Vagina (tissue), 2 donors: ENCODE results near the gene PTP4A1. TPM values are rescaled to one million over a fixed set of nuclear protein-coding genes. Genes with fewer than 3 reads are reported as not detected.

Experiments
- DNase-seq, 2 donors: peaks; one replicate each; pipeline ENCODE4 v3.0.0-alpha.2; 2017; ENCODE audit errors: extremely low spot score in 2 of 2
- H3K27ac ChIP-seq: fragments of 200-600 bp; sonication (generic); one replicate; pipeline ENCODE4 v1.5.1; 2019
- H3K27me3 ChIP-seq: fragments of 200-600 bp; sonication (generic); one replicate; pipeline ENCODE4 v1.5.1; 2019
- H3K36me3 ChIP-seq, 2 donors: fragments of 200-600 bp; sonication (generic); one replicate each; pipeline ENCODE4 v1.5.1; 2017 to 2019
- H3K4me1 ChIP-seq: fragments of 200-600 bp; sonication (generic); one replicate; pipeline ENCODE4 v1.5.1; 2019
- H3K4me3 ChIP-seq, 2 donors: fragments of 200-600 bp; sonication (generic); 1 replicate in 1 of 2; 2 replicates in 1 of 2; pipeline ENCODE4 v1.5.1; 2016 to 2019
- H3K9me3 ChIP-seq: fragments of 200-600 bp; sonication (generic); one replicate; pipeline ENCODE4 v1.5.1; 2019
- POLR2A ChIP-seq, 2 donors: fragments of 450-650 bp; IDR thresholded peaks; one replicate each; pipeline ENCODE4 v1.6.1; 2017; ENCODE audit warnings: antibody characterized with exemption in 2 of 2, mild to moderate bottlenecking in 2 of 2, moderate library complexity in 2 of 2
- POLR2AphosphoS5 ChIP-seq, 2 donors: sonication (generic); formaldehyde crosslinking; IDR thresholded peaks; one replicate each; pipeline ENCODE4 v1.9.0; 2017; ENCODE audit warnings: antibody characterized with exemption in 2 of 2, mild to moderate bottlenecking in 2 of 2, low read depth in 1 of 2; ENCODE audit not compliant: insufficient read depth in 1 of 2
- intact Hi-C: fragments of 100-400 bp; cut with DNase I; formaldehyde crosslinking; loops from one replicate; pipeline ENCODE4 v1.15.1; 2023
- small RNA-seq: library from RNA; depleted of rRNA; stranded (forward); fragments of <200 nt; gene quantifications from one replicate; pipeline ENCODE3, GENCODE V24; 2016
- total RNA-seq: library from RNA; depleted of rRNA; stranded (reverse); fragments of >200 nt; gene quantifications from one replicate; pipeline ENCODE4 v1.2.3, GENCODE V29; 2016
- TF ChIP-seq, protein P1 (sequence below), 3 experiments: fragments of 450-650 bp in 2 of 3; fragments of 200-600 bp in 1 of 3; sonication (generic) in 1 of 3; IDR thresholded peaks; one replicate each; pipeline ENCODE4 v1.5.1; 2017 to 2019; ENCODE audit warnings: antibody characterized with exemption in 3 of 3, mild to moderate bottlenecking in 2 of 3, moderate library complexity in 2 of 3

Gene PTP4A1
- total RNA-seq, 1 donor from 2014 or later = 29.5 TPM

DNA sequence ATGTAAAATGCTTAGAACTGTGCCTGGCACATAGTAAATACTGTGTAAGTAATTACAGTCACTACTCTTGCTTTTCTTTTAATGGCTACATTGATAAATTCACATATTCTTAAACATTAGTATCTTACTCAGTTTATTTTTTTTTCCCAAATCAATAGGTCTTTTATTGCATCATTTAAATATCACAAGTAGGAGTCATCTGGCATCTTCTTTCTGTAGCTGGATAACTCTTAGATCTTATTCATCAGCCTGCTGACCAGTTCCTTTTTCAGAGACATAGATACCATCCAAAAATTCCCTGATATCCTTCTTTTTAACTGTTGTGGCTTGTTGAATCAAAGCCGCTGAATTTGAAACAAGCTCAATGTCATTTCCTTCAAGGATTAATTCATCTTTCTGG, 43.3 kb downstream of the PTP4A1 start:
- Histone ChIP-seq H3K4me1 (no peaks in the 10 kb centered on the region), H3K27me3 (no peaks in the 10 kb centered on the region), H3K27ac (no peak overlapping the region), H3K4me3 (no peak overlapping the region), H3K9me3 (no peaks in the 10 kb centered on the region), H3K36me3 (no peaks in the 10 kb centered on the region)
- DNase-seq = no peak
- intact Hi-C loops = no loop called here
- no peak for TF ChIP-seq POLR2A (IDR thresholded peaks at IDR 0.05)
- TF ChIP-seq, protein P1, sequence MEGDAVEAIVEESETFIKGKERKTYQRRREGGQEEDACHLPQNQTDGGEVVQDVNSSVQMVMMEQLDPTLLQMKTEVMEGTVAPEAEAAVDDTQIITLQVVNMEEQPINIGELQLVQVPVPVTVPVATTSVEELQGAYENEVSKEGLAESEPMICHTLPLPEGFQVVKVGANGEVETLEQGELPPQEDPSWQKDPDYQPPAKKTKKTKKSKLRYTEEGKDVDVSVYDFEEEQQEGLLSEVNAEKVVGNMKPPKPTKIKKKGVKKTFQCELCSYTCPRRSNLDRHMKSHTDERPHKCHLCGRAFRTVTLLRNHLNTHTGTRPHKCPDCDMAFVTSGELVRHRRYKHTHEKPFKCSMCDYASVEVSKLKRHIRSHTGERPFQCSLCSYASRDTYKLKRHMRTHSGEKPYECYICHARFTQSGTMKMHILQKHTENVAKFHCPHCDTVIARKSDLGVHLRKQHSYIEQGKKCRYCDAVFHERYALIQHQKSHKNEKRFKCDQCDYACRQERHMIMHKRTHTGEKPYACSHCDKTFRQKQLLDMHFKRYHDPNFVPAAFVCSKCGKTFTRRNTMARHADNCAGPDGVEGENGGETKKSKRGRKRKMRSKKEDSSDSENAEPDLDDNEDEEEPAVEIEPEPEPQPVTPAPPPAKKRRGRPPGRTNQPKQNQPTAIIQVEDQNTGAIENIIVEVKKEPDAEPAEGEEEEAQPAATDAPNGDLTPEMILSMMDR (IDR thresholded peaks at IDR 0.05) = no peak
- TF ChIP-seq POLR2AphosphoS5 (IDR thresholded peaks at IDR 0.05; ENCODE audit: insufficient read depth in 1 of 2, low read depth in 1 of 2) = no peak

Small RNA genes within 50 kb of the gene (small RNA-seq; reads per million reads assigned to genes)
- gene AL513043.1 = not detected

Other genes starting within 250 kb of the PTP4A1 start
- gene PHF3, start 63.3 kb downstream of the PTP4A1 start, total RNA-seq = 58.7 TPM